Gastroesophageal sphincter (tissue), 3 donors: ENCODE measurements around the gene NSG2.

Experiments used
- CTCF ChIP-seq, 4 experiments: fragments of 200-600 bp in 2 of 4; fragments of 450-650 bp in 2 of 4; sonication (generic) in 1 of 4; IDR thresholded peaks; one replicate each; pipeline ENCODE4 v1.5.1; 2017 to 2019; ENCODE audit warnings: antibody characterized with exemption in 4 of 4, mild to moderate bottlenecking in 2 of 4, moderate library complexity in 2 of 4
- EP300 ChIP-seq: sonication (generic); formaldehyde crosslinking; IDR thresholded peaks from one replicate; pipeline ENCODE4 v1.6.1; 2017; ENCODE audit warnings: antibody characterized with exemption, mild to moderate bottlenecking
- POLR2A ChIP-seq, 2 donors: fragments of 450-650 bp; IDR thresholded peaks; one replicate each; pipeline ENCODE4 v1.6.1; 2017; ENCODE audit warnings: antibody characterized with exemption in 2 of 2, mild to moderate bottlenecking in 2 of 2, moderate library complexity in 1 of 2
- POLR2AphosphoS5 ChIP-seq: sonication (generic); formaldehyde crosslinking; IDR thresholded peaks from one replicate; pipeline ENCODE4 v1.6.1; 2017; ENCODE audit warnings: antibody characterized with exemption

GRCh38 chr5:174093123-174093522, 47.6 kb downstream of the NSG2 start:
- no peak for TF ChIP-seq POLR2A (IDR thresholded peaks at IDR 0.05)
- no peak for TF ChIP-seq CTCF (IDR thresholded peaks at IDR 0.05)
- TF ChIP-seq POLR2AphosphoS5, result no peak
- TF ChIP-seq EP300, result no peak
